T-helper 2 cell (primary cell): ENCODE data around the gene OVCA2.

Source experiments
- DNase-seq, 5 experiments: peaks; one replicate each; pipeline versions ENCODE4 v3.0.0 to v3.0.0-alpha.2; 2012 to 2022

Gene OVCA2

DNA sequence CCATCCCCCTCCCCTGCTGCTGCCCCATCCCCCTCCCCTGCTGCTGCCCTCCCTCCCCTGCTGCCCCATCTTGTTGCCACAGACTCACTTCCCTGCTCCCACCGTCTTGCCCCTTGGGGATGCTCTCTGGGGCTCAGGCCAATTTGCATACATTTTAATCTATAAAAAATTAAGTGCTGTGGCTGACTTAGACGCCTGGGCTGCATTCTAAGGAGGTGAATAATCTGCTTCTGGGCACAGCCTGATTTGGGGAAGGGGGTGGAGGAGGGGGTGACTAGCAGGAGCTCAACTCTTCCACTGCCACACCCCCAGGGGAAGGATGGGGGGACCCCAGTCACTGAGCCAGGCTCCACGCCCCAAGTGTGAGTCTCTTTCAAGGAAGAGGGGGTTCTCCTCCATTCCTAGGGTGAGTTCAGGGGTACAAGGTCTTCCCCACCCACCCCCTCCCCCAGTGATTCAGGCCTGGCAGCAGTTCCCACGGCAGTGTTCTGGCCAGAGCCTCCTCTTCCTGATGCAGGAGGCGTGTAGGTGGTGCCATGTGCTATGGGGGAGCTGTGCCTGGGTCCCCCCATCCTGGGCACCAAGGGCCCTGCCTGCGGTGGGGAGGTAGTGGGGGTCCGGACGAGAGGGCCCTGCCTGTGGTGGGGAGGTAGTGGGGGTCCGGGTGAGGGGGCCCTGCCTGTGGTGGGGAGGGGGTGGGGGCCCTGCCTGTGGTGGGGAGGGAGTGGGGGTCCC is 6.8 kb upstream of the OVCA2 start:
- no peak for DNase-seq

DNA sequence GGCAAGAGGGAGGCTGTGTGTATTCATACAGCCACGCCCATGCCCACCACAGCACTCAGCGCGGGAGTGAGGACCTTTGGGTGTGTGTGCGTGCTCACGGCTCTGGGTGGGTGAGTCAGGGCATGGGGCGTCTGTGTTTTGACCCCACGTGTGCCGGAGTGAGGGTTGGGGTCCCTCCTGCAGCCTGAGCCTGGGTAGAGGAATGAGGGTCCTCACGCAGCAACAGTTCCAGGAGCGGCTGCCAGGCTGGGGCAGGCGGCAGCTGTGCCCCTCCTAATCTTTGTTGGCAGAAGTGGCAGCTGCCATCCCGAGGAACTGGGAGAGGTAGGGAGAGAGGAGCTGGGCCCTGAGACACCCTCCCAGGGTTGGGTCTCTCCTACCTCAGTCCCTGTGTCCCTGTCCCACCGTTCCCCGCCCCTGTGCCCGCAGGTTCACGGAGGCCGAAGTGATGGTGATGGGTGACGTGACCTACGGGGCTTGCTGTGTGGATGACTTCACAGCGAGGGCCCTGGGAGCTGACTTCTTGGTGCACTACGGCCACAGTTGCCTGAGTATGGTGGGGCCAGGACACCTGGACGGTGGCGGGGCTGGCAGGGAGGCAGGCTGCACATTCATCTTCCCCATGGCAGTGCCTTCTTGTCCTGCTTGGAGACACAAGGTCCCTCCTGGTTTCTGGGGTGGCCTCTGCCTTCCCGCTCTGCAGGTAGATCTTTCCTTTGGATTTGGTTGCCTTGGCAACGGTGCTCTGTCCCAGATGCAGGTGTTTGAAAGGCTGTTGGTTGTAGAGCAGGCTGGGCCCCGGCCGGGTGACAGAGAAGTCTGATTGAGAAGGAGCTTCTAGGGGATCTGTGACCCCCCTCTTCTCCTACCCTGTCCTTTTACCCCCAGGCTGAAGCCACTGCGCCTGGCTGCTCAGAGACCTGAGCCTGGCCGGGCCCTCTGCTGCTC is 6.0 kb upstream of the OVCA2 start:
- no peak for DNase-seq

DNA sequence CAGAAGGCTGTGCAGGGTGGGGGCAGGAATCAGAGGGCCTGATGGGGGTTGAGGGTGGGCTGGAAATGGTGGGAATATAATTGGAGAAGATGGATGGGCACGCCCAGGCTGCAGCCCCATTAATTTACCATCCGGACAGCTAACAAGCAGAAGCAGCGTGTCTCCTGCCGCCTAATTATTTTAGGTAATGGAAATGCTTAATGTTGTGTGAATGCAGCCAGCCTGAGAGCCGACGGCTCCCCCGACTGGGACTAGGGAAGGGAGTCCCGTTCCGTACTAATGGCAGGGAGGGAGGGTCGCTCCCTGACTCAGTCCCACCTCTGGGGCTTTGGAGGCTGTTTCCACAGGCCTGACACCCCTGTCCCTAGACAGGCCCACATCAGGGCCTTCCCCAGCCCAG is 4.7 kb upstream of the OVCA2 start:
- DNase-seq, result no peak

DNA sequence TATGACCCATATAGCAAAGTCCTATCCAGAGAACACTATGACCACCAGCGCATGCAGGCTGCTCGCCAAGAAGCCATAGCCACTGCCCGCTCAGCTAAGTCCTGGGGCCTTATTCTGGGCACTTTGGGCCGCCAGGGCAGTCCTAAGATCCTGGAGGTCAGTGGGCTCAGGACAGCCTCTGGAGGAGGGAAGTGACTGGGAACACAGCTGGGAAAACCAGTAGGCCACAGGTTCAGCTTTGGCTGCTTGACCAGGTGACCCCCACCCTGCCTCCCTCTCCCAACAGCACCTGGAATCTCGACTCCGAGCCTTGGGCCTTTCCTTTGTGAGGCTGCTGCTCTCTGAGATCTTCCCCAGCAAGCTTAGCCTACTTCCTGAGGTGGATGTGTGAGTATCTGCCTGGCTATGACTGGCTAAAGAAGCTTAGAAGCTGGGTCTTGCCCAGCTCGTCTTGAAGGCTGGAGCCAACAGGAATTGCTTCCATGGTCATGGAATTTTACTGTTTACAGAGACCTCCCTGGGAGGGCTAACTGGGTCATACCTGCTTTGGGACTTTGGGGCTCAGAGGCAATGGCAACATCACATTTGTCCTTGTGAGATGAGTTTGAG is 1.5 kb upstream of the OVCA2 start:
- no peak for DNase-seq

DNA sequence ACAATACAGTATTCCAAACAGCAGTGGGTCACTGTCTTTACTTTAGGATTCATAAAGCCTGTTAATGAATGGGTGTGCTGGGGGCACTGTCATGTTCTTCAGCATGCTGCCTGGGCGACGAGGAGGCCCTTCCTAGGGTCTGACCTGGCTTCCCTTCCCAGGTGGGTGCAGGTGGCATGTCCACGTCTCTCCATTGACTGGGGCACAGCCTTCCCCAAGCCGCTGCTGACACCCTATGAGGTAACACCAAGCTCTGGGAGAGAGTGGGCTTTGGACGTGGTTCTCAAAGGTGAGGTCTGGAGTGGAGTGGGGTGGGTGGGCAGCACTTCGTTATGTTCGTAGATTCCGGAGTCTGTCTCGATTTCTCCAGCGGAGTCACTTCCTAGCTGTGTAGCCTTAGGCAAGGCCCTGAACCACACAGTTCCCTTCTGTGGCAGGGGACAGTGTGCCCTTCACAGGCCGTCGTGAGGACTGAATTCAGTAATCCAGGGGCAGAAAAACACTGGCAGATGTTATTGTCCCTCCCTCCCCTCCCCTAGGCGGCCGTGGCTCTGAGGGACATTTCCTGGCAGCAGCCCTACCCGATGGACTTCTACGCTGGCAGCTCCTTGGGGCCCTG is 771 bp upstream of the OVCA2 start:
- no peak for DNase-seq

DNA sequence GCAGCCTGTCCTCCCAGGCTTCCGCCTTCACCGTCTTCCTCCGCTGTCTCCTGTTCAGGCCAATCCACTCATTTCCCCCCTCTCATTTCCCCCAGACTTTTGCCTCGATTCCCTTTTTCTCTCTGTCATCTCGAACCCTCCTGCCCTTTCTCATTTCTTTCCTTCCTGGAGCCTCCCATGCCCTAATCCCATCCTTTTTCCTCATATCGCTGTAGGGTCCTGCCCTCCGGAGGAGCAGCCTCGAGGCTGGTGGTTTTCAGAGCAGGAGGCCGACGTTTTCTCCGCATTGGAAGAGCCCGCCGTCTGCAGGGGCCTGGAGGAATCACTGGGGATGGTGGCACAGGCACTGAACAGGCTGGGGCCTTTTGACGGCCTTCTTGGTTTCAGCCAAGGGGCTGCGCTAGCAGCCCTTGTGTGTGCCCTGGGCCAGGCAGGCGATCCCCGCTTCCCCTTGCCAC is 597 bp downstream of the OVCA2 start:
- DNase-seq, result no peak

DNA sequence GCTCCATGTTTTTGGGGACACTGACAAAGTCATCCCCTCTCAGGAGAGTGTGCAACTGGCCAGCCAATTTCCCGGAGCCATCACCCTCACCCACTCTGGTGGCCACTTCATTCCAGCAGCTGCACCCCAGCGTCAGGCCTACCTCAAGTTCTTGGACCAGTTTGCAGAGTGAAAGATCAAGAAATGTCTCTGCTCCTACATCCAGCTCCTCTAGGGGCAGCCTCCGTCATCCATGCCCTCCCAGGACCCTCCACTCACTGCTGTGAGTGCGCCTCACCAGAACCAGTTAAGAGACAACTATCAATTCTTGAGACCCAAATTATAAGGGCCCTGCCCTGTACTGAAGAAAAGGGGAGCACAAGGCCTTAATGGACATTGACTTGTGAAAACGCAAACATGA is 1.1 kb downstream of the OVCA2 start:
- DNase-seq, result no peak

DNA sequence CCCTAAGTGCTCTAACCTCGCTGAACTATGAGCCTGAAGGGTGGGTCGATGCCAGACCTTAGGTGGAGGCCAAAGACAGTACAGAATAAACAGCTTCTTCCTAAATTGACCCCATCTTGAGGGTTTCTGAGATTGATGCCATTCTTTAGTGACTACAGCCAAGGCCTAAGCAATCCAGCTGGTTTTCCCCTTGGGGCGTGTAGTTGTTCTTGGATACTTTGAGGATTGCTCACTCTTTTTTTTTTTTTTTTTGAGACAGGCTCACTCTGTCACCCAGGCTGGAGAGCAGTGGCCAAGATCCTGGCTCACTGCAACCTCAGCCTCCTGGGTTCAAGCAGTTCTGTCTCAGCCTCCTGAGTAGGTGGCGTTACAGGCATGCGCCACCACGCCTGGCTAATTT is 2.0 kb downstream of the OVCA2 start:
- no peak for DNase-seq

DNA sequence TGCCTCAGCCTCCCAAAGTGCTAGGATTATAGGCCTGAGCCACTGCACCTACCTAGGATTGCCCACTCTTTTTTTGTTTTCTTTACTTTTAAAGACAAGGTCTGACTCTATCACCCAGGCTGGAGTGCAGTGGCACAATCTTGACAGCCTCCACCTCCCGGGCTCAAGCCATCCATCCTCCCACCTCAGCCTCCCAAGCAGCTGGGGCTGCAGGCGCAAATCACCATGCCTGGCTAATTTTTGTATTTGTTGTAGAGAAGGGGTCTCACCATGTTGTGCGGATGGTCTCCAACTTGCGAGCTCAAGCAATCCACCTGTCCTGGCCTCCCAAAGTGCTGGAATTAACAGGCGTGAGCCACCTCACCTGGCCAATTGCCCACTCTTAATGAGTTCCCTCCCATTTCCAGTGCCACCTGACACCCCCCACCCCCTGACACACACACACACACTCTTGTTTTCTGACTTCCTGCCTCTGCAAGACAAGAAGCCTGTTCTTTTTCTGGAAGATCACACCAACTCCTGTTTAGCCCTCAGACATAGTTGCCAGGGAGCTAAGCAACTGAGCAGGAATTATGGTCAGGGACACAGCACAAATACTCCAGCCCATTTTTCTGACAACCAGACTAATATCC is 2.6 kb downstream of the OVCA2 start:
- DNase-seq, result no peak

DNA sequence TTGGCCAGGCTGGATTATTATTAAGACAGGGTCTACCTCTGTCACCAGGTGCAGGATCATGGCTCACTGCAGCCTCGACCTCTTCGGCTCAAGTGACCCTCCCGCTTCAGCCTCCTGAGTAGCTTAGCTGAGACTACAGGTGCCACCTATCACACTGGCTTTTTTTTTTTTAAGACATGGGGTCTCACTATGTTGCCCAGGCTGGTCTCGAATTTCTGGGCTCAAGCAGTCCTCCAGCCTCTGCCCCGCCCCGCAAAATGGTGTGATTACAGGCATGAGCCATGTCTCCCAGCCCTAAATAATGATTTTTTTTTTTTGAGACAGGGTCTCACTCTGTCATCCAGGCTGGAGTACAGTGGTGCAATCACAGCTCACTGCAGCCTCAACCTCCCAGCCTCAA is 5.8 kb downstream of the OVCA2 start:
- DNase-seq, result no peak

DNA sequence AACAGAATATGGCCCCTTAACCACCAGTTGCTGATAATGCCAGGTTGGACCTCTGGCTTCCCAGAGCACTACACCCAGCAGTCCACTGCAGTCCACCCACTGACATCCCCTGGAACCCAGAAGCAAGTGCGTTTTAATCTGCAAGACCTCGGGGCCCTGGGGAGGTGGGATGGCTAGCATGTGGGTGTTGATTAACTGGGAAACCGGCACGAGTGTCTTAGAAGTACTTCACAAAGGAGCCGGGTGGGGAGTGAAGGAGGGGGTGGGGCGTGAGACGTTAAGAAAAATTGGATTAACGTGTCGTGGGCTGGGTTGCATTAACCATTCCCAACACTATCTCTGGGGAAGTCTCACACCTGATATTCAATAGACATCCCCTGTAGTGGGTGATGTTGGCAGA is 7.0 kb downstream of the OVCA2 start:
- DNase-seq, result no peak

DNA sequence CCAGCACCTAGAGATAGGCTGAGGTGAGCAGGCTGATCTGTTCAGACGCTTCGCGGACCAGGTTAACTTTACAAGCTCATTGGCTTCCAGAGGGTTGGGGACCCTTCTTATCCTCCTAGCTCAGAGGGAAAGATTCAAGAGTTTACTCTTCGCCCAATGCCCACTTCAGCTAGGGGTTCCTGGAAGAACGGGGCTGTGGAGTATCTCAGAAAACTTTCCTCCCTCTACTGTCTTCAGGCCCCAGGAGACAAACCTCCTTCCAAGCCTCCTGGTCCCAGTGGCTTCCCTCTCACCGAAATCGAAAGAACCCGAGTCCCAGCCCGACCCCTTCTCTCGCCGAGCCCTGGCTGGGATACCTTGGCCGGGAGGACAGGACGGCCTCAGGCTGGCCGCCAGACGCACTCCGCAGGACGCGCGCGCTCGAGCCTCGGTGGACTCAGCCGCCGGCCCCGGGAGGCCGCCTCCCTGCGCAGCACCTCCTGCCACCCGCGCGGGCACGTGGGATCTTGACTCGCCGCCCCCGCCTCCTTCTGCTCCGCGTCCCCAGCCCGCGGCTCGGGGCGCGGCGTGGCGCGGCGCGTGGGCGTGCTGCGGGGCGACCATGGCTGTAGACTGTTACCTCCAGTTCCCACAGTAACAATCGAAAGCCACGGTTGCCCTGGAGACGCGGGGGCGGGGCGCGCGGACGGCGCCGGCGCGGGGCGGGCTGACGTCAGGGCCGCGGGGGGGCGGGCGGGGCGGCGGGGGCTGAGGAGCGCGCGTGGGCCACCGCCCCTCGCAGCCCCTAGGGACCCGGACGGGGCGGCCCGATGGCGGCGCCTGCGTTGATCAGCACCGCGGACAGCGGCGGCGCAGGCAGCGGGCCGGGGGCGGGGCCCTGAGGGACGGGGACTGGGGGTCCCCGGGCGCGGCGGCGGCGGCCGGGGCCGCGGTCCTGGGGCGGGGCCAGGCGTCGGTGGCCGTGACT is 7.8 kb downstream of the OVCA2 start:
- DNase-seq, result peak; percentile 82 to 92 (median 85)

DNA sequence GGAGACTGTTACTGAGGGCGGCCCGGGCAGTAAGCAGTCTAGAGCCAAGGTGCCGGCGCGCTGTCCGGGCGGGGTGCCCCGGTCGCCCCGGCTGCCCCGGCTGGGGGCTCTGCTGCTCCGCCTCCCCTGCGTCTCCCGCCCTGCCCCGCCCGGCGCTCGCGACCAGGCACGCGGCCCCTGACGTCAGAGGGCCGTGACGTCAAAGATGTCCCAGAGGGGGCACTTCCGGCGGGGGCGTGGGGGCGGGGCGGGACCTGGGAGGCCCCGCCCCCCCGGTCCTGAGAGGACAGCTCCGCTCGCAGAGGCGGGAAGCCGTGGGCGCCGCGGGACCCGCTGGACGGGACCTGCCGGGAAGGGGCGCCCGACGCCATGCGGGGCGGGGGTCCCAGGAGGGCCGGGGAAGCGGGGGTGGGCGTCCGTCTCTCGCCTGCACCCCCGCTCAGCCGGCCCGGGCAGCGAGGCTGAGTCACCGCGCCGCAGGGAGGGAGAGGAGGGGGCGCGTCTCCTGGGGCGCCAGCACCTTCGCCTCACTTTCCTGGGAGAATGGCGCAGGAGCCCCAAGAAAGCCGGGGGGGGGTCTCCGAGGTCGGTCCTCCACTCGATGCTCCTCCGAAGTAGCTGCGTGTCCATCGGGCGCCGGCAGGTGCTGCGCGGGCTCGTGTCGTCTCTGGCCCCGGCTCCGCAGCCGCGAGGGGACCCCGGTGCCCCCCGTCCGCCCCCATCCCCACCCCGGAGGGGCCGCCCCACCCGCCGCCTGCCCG is 8.7 kb downstream of the OVCA2 start:
- peak; percentile 49 to 71 (median 66) for DNase-seq

DNA sequence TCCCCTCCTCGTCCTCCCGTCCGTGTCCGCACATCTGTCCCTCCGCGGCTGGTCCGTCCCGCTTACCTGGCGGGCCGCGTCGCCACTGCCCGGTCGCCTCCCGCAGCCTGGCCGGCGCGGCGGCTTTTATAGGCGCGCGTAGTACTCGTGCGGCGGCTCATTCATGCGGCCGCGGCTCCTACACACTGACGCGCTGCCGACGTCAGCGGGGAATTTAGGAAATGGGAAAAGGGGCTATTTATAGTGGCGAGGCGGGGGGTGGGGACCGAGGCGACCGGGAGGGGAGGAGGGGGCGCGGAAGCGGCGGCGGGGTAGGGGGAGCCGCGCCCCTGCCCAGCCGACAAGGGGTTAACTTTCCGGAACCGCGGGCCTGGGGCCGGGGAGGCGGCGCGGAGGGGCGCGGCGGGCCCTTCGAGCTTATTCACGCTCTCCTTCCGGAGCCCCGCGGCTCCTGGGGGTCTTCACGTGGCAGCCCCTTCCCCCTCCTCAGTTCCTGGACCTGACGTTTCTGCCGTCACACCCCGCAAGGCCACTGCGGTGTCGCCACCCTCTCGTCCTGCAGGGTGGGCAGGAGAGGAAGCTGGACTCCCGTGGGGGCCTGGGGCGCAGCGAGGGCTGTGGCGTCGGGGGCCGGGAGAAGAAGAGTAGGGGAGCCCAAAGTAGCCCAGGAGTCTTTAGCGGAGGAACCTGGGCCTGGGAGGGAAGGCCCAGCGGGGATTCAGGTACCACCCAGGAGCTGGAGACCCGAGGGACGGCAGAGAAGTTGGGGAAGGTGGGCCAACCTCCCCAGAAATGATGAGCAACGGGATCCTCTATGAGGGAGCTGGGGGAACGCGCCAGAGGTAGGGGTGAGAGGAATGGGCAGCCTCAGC is 9.5 kb downstream of the OVCA2 start:
- no peak for DNase-seq

DNA sequence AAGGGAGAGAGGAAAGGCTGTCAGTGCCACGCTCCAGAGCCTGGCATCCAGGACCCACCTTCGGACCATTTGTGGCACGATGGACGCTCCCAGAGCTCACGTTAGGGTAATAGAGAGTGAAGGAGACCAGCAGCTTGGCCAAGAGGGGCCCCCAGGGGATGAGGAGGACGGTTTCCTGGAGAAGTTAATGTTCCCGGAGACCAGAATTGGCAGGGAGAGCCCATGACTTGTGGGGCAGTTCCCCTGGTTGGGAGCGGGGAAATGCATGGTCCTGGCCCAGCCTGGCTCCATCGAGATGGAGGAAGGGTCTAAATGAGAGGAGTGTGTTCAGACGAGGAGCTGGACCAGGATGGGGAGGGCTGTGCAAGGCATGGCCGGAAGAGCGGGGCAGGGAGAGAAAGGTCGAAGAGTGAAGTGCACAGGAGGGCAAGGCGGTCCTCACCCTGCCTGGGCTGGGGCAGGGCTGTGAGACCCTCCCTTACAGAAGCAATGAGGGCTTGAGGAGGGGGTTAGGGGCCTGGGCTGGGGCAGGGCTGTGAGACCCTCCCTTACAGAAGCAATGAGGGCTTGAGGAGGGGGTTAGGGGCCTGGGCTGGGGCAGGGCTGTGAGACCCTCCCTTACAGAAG is 10.2 kb downstream of the OVCA2 start:
- DNase-seq, result no peak

DNA sequence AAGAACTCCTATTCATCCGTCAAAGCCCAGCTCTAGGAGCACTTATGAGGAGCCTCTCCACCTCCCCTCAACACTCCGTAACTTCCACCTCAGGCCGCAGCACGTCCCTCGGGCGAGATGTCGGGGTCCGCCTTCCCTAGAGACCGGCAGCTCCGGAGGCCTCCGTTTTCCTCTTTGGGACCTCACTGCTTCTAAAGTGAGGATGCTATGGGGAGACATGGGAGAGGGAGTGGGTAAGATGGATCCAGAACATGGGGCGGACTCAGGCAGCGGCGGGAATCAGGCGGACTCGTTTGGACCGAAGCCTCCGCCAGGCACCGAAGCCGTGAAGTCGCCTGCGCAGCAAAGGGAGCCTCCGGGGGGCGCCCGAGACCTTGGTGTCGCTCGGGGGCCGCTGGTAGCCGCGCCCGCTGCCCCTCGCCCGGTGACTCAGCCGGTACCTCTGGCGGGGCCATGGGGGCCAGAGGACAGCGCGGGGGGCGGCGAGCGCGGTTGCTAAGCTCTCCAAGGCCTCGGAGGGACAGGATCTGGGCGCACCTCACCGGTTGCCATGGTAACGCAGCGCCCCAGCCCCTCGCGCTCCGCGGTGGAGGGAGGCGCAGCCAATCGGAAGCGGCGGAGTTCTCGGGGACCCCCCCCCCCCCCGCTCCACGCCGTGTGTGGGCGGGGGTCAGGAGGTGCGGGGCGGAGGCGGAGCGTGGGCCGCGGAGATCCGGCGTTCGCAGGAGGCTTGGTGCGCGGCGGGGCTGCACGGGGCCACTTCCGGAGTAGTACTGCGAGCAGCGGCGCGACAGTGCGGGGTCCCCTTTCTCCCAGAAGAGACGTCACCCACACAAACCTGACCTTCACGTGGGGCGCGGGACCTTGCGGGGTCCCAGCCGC is 11.8 kb downstream of the OVCA2 start:
- DNase-seq, result peak; percentile 51 to 76 (median 67)

DNA sequence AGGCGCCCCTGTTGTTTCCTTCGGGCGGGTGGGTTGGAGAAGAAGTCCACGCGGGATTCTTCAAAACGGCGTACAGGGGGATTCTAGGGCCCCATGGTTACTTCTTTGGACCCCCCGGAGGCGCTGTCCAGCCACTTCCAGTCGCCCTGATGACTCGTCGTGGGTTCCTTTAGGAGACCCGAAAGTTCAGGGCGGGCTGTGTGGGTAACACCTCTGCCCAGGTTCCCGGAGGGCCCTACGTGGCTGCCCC is 12.4 kb downstream of the OVCA2 start:
- no peak for DNase-seq
